ENCODE results near the gene SLC38A3. TPM values are rescaled to one million over a fixed set of nuclear protein-coding genes. Genes with fewer than 3 reads are reported as not detected.

The SLC38A3 gene
- total RNA-seq, 4 donors from 2014 or later: 0.11 to 0.39 TPM; not detected in 2

GRCh38 chr3:50230104-50230793 lies 25.2 kb downstream of the SLC38A3 start:
- Histone ChIP-seq H3K27ac (replicated peaks in 1 of 4) (peak overlapping the region in 1 of 4 donors; percentile 33), H3K27me3 (no peaks in the 10 kb centered on the region), H3K9me3 (no peaks in the 10 kb centered on the region), H3K4me1 (peaks cover 24 to 38% (median 34%) of the 10 kb centered on the region in 4 donors), H3K36me3 (no peaks in the 10 kb centered on the region), H3K4me3 (no peak overlapping the region)
- DNase-seq (ENCODE audit: extremely low spot score): no peak
- WGBS: 67% methylated on average over 5 of the region's 8 CpGs
- intact Hi-C loops (cut with DNase I): no loop called here
- no peak for TF ChIP-seq EP300 (IDR thresholded peaks at IDR 0.05)
- TF ChIP-seq POLR2AphosphoS5 (IDR thresholded peaks at IDR 0.05): no peak
- TF ChIP-seq POLR2A (IDR thresholded peaks at IDR 0.05; ENCODE audit: low read depth): no peak
- TF ChIP-seq, protein P1, sequence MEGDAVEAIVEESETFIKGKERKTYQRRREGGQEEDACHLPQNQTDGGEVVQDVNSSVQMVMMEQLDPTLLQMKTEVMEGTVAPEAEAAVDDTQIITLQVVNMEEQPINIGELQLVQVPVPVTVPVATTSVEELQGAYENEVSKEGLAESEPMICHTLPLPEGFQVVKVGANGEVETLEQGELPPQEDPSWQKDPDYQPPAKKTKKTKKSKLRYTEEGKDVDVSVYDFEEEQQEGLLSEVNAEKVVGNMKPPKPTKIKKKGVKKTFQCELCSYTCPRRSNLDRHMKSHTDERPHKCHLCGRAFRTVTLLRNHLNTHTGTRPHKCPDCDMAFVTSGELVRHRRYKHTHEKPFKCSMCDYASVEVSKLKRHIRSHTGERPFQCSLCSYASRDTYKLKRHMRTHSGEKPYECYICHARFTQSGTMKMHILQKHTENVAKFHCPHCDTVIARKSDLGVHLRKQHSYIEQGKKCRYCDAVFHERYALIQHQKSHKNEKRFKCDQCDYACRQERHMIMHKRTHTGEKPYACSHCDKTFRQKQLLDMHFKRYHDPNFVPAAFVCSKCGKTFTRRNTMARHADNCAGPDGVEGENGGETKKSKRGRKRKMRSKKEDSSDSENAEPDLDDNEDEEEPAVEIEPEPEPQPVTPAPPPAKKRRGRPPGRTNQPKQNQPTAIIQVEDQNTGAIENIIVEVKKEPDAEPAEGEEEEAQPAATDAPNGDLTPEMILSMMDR (IDR thresholded peaks at IDR 0.05): no peak

DNA sequence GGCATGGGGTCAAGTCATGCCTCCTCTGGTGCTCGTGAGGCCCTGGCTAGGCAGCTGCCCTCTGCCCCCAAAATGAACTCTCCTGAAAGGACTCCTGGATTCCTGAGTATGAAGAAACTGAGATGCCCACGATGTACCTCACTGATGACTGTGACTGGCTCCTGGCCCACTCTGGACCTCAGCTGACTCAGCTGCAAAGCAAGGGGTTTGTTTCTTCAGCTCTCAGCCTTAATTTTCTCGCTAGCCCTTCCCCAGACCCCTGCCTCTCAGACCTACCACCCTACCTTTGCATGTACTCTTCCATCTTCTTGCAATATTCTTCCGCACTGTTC lies 25.7 kb downstream of the SLC38A3 start:
- no peaks in the 10 kb centered on the region for H3K27me3 ChIP-seq
- no peak overlapping the region for H3K4me3 ChIP-seq
- no peak for DNase-seq (ENCODE audit: extremely low spot score)
- WGBS: 88% methylated on average over 4 of the region's 4 CpGs
- H3K36me3 ChIP-seq: no peaks in the 10 kb centered on the region
- TF ChIP-seq POLR2AphosphoS5 (IDR thresholded peaks at IDR 0.05) (no peak), EP300 (IDR thresholded peaks at IDR 0.05) (no peak), POLR2A (IDR thresholded peaks at IDR 0.05; ENCODE audit: low read depth) (no peak)
- TF ChIP-seq, protein P1 (IDR thresholded peaks at IDR 0.05): no peak
- no peak overlapping the region for H3K27ac ChIP-seq (replicated peaks in 1 of 4)
- intact Hi-C loops (cut with DNase I): no loop called here
- H3K4me1 ChIP-seq: peaks cover 27 to 40% (median 37%) of the 10 kb centered on the region in 4 donors
- H3K9me3 ChIP-seq: no peaks in the 10 kb centered on the region

GRCh38 chr3:50231581-50231980 lies 26.5 kb downstream of the SLC38A3 start:
- intact Hi-C loops (cut with DNase I): no loop called here
- Histone ChIP-seq H3K27ac (replicated peaks in 1 of 4) (no peak overlapping the region), H3K4me1 (peaks cover 22 to 32% (median 29%) of the 10 kb centered on the region in 4 donors), H3K27me3 (no peaks in the 10 kb centered on the region), H3K36me3 (no peaks in the 10 kb centered on the region), H3K4me3 (no peak overlapping the region), H3K9me3 (no peaks in the 10 kb centered on the region)
- DNase-seq (ENCODE audit: extremely low spot score): no peak
- TF ChIP-seq POLR2A (IDR thresholded peaks at IDR 0.05; ENCODE audit: low read depth): no peak
- TF ChIP-seq, protein P1 (IDR thresholded peaks at IDR 0.05): no peak
- no peak for TF ChIP-seq EP300 (IDR thresholded peaks at IDR 0.05)
- no peak for TF ChIP-seq POLR2AphosphoS5 (IDR thresholded peaks at IDR 0.05)
- 76% methylated on average over 5 of the region's 5 CpGs for WGBS

DNA sequence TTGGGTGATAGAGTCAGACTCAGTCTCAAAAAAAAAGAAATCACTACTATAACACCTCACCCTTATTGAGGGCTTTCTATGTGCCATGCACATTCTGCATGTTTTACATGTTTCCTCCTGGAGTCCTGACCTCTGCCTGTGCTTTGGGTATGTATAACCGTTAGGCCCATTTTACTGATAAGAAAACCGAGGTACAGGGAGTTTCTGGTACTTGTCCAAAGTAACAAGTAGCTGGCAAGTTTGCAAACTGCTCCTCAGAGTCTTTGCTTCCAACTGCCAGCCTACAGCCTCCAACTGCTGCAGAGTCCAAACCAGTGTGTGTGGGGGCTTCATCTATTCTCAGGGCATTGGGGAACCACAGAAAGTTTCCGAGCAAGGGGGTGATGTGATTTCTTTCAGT lies 27.2 kb downstream of the SLC38A3 start:
- Histone ChIP-seq H3K4me1 (peaks cover 20 to 30% (median 28%) of the 10 kb centered on the region in 4 donors), H3K27ac (replicated peaks in 1 of 4) (no peak overlapping the region), H3K4me3 (no peak overlapping the region), H3K9me3 (no peaks in the 10 kb centered on the region), H3K36me3 (no peaks in the 10 kb centered on the region), H3K27me3 (no peaks in the 10 kb centered on the region)
- intact Hi-C loops (cut with DNase I): no loop called here
- 82% methylated on average over 3 of the region's 3 CpGs for WGBS
- TF ChIP-seq, protein P1 (IDR thresholded peaks at IDR 0.05): no peak
- TF ChIP-seq EP300 (IDR thresholded peaks at IDR 0.05) (no peak), POLR2A (IDR thresholded peaks at IDR 0.05; ENCODE audit: low read depth) (no peak), POLR2AphosphoS5 (IDR thresholded peaks at IDR 0.05) (no peak)
- DNase-seq (ENCODE audit: extremely low spot score): no peak

DNA sequence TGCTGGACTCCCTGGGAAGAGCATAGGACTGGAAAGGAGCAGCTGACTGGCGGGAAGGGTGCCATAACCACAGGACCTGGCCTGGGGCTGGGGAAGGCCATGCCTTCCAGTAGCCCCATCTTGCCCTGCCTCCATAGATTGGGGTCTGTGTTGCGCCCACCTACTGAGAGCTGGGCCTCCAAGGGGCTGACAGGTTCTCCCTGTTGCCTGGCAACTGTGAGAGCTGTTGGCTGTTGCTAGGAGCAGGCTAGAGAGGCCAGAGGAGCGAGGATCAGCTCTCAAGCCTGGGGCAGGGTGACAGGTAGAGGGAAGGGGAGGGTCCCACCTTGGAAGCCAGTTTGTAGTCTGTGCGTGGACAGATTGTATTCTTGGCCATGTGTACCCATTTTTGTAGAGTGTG lies 28.1 kb downstream of the SLC38A3 start:
- Histone ChIP-seq H3K9me3 (no peaks in the 10 kb centered on the region), H3K36me3 (no peaks in the 10 kb centered on the region), H3K27me3 (no peaks in the 10 kb centered on the region), H3K27ac (replicated peaks in 1 of 4) (no peak overlapping the region), H3K4me1 (peaks cover 17 to 33% (median 30%) of the 10 kb centered on the region in 4 donors), H3K4me3 (no peak overlapping the region)
- WGBS: 89% methylated on average over 4 of the region's 4 CpGs
- DNase-seq (ENCODE audit: extremely low spot score): no peak
- TF ChIP-seq EP300 (IDR thresholded peaks at IDR 0.05) (no peak), POLR2A (IDR thresholded peaks at IDR 0.05; ENCODE audit: low read depth) (no peak), POLR2AphosphoS5 (IDR thresholded peaks at IDR 0.05) (no peak)
- TF ChIP-seq, protein P1 (IDR thresholded peaks at IDR 0.05): no peak
- intact Hi-C loops (cut with DNase I): no loop called here
